Trophoblast cell (in vitro differentiated cells and primary cell): ENCODE measurements around the gene PIK3R5.

Source experiments
- DNase-seq, 2 donors: peaks; one replicate each; pipeline ENCODE4 v3.0.0-alpha.2; 2016
- H2AFZ ChIP-seq: 2 replicates; pipeline ENCODE4 v1.6.1; 2013; ENCODE audit warnings: low read length, moderate library complexity, mild to moderate bottlenecking; ENCODE audit not compliant: insufficient read depth, poor library complexity
- H2AK5ac ChIP-seq: 2 replicates; pipeline ENCODE4 v1.6.1; 2013; ENCODE audit warnings: mild to moderate bottlenecking, low read length
- H2BK120ac ChIP-seq: 2 replicates; pipeline ENCODE4 v1.6.1; 2013; ENCODE audit warnings: low read length, mild to moderate bottlenecking, moderate library complexity; ENCODE audit not compliant: insufficient read depth, poor library complexity
- H2BK12ac ChIP-seq: 2 replicates; pipeline ENCODE4 v1.6.1; 2013; ENCODE audit warnings: mild to moderate bottlenecking, low read length, moderate library complexity
- H2BK5ac ChIP-seq: 2 replicates; pipeline ENCODE4 v1.6.1; 2013; ENCODE audit warnings: low read length, low read depth, moderate library complexity, mild to moderate bottlenecking; ENCODE audit not compliant: poor library complexity
- H3K14ac ChIP-seq: 2 replicates; pipeline ENCODE4 v1.6.1; 2013; ENCODE audit warnings: mild to moderate bottlenecking, low read length
- H3K18ac ChIP-seq: 2 replicates; pipeline ENCODE4 v1.6.1; 2013; ENCODE audit warnings: mild to moderate bottlenecking, low read length
- H3K23ac ChIP-seq: 2 replicates; pipeline ENCODE4 v1.6.1; 2013; ENCODE audit warnings: low read length
- H3K27ac ChIP-seq: 2 replicates; pipeline ENCODE4 v1.5.1; 2013; ENCODE audit warnings: low read depth, mild to moderate bottlenecking, inconsistent platforms, low read length, moderate library complexity
- H3K27me3 ChIP-seq: 2 replicates; pipeline ENCODE4 v1.6.1; 2013; ENCODE audit warnings: inconsistent platforms, mild to moderate bottlenecking, low read length, moderate library complexity; ENCODE audit not compliant: insufficient read depth
- H3K36me3 ChIP-seq, 2 experiments: 1 replicate in 1 of 2; 2 replicates in 1 of 2; pipeline ENCODE4 v1.6.1; 2013; ENCODE audit warnings: low read length in 2 of 2, mild to moderate bottlenecking in 2 of 2, moderate library complexity in 1 of 2; ENCODE audit not compliant: insufficient read depth in 2 of 2, control insufficient read depth in 1 of 2
- H3K4ac ChIP-seq: 2 replicates; pipeline ENCODE4 v1.6.1; 2013; ENCODE audit warnings: low read depth, mild to moderate bottlenecking, low read length, moderate library complexity
- H3K4me1 ChIP-seq, 2 experiments: 1 replicate in 1 of 2; 2 replicates in 1 of 2; pipeline ENCODE4 v1.6.1; 2013; ENCODE audit warnings: low read length in 2 of 2, mild to moderate bottlenecking in 2 of 2, moderate library complexity in 1 of 2; ENCODE audit not compliant: insufficient read depth in 2 of 2, control insufficient read depth in 1 of 2
- H3K4me2 ChIP-seq: 2 replicates; pipeline ENCODE4 v1.6.1; 2013; ENCODE audit warnings: inconsistent platforms, mild to moderate bottlenecking, low read length, moderate library complexity
- H3K4me3 ChIP-seq: 2 replicates; pipeline ENCODE4 v1.5.1; 2013; ENCODE audit warnings: mild to moderate bottlenecking, low read depth, low read length, inconsistent platforms
- H3K79me1 ChIP-seq: one replicate; pipeline ENCODE4 v1.6.1; 2013; ENCODE audit warnings: low read length
- H3K79me2 ChIP-seq: 2 replicates; pipeline ENCODE4 v1.6.1; 2013; ENCODE audit warnings: low read length, mild to moderate bottlenecking; ENCODE audit not compliant: control insufficient read depth, insufficient read depth, poor library complexity
- H3K9ac ChIP-seq: 2 replicates; pipeline ENCODE4 v1.6.1; 2013; ENCODE audit warnings: mild to moderate bottlenecking, low read length
- H3K9me3 ChIP-seq: 2 replicates; pipeline ENCODE4 v1.6.1; 2013; ENCODE audit warnings: low read depth, mild to moderate bottlenecking, control low read depth, inconsistent platforms, low read length; ENCODE audit not compliant: insufficient read depth
- H4K12ac ChIP-seq: 2 replicates; pipeline ENCODE4 v1.6.1; 2013; ENCODE audit warnings: low read depth, mild to moderate bottlenecking, low read length, moderate library complexity
- H4K8ac ChIP-seq: 2 replicates; pipeline ENCODE4 v1.6.1; 2013; ENCODE audit warnings: low read depth, mild to moderate bottlenecking, low read length, moderate library complexity
- H4K91ac ChIP-seq: one replicate; pipeline ENCODE4 v1.6.1; 2013; ENCODE audit warnings: low read depth, mild to moderate bottlenecking, low read length, moderate library complexity
- WGBS: extraction: QIAGEN DNeasy Blood & Tissue Kit; methylation state at CpG from one replicate; pipeline ENCODE4 v1.1.7; 2013; ENCODE audit warnings: missing lambda C conversion rate; ENCODE audit not compliant: insufficient read length, insufficient coverage; ENCODE audit errors: extremely low coverage; 5-methylcytosine and 5-hydroxymethylcytosine counted together

PIK3R5 gene

DNA sequence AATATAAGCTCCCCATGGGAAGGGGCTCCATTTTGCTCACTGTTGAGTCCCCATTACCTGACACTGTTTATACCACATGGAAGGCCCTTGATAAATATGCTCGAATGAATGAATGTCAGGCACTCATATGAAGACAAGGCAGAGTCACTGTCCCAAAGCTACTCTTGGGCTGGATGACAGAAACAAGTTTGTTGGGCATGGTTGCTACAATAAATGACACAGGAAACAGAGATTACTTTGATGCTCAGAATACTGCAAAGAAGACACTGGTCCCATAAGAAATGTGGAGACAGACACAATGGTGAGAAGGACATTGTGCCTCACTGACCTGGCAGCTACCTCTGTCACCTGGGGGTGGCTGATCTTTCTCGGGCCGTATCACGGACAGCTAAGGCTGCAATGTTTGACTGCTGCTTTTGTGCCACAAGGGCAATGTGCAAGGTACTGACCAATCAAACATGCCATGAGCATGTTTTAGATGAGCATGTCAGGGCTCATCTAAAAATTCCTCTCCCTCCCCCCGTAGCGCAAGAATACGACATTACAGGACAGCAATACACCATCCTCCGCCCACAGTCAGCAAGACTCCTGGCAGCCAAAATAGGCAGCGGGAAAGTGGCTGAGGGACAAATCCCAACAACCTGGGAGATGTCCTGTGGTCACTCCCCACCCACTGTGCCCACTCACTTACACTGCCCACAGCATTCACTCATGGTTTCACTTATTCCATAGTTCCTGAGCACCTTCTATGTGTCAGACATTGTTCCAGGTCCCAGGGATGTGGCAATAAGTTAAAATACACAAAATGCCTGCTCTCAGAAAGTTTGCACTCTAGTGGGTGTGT is 103.1 kb downstream of the PIK3R5 start:
- Histone ChIP-seq H3K79me2 (no peaks in the 10 kb centered on the region), H3K4ac (no peak overlapping the region), H4K8ac (no peak overlapping the region), H2BK120ac (no peak overlapping the region), H3K79me1 (no peaks in the 10 kb centered on the region), H2AFZ (no peak overlapping the region), H3K9ac (no peak overlapping the region), H3K18ac (no peak overlapping the region), H2BK12ac (no peak overlapping the region), H2AK5ac (no peak overlapping the region), H3K27me3 (no peaks in the 10 kb centered on the region), H3K4me2 (no peak overlapping the region), H3K14ac (no peak overlapping the region), H2BK5ac (no peak overlapping the region), H3K27ac (no peak overlapping the region), H3K36me3 (no peaks in the 10 kb centered on the region), H3K4me3 (no peak overlapping the region), H3K4me1 (peaks cover 2% of the 10 kb centered on the region in 2 experiments), H3K9me3 (no peaks in the 10 kb centered on the region), H4K91ac (no peak overlapping the region), H4K12ac (no peak overlapping the region), H3K23ac (no peak overlapping the region)
- DNase-seq = no peak
- no CpG with 5 or more reads among the region's 9 CpGs for WGBS

DNA sequence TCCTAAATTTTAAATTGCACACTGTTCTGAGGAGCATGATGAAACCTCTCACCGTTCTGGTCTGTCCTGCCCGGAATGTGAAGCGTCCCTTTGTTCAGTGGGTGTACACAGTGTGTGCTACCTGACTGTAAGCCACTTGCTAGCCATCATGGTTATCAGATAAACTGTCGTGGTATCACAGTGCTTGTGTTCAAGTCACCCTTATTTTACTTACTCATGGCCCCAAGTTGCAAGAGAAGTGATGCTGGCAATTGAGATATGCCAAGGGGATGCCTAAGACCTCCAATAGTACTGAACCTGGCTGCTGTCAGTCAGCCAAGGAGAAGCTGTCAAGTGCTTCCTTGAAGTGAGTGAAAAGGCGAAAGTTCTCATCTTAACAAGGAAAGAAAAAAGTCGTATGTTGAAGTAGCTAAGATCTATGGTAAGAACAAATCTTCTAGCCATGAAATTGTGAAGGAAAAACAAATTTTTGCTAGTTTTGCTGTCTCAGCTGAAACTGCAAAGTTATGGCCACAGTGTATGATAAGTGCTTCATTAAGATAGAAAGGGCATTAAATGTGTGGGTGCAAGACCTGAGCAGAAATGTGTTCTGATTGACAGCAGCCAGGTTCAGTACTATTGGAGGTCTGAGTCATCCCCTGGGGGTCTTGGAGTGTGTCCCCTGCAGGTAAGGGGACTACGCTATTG is 103.9 kb downstream of the PIK3R5 start:
- Histone ChIP-seq H4K8ac (no peak overlapping the region), H3K27me3 (no peaks in the 10 kb centered on the region), H3K18ac (no peak overlapping the region), H2BK5ac (no peak overlapping the region), H2AFZ (no peak overlapping the region), H3K4ac (no peak overlapping the region), H2BK12ac (no peak overlapping the region), H3K36me3 (no peaks in the 10 kb centered on the region), H3K4me1 (peaks cover 2 to 5% of the 10 kb centered on the region in 2 experiments), H3K27ac (no peak overlapping the region), H4K12ac (no peak overlapping the region), H3K79me2 (no peaks in the 10 kb centered on the region), H3K79me1 (no peaks in the 10 kb centered on the region), H3K14ac (no peak overlapping the region), H2AK5ac (no peak overlapping the region), H3K23ac (no peak overlapping the region), H2BK120ac (no peak overlapping the region), H3K9ac (no peak overlapping the region), H3K4me3 (no peak overlapping the region), H4K91ac (no peak overlapping the region), H3K4me2 (no peak overlapping the region), H3K9me3 (no peaks in the 10 kb centered on the region)
- DNase-seq = no peak
- no CpG with 5 or more reads among the region's 7 CpGs for WGBS

DNA sequence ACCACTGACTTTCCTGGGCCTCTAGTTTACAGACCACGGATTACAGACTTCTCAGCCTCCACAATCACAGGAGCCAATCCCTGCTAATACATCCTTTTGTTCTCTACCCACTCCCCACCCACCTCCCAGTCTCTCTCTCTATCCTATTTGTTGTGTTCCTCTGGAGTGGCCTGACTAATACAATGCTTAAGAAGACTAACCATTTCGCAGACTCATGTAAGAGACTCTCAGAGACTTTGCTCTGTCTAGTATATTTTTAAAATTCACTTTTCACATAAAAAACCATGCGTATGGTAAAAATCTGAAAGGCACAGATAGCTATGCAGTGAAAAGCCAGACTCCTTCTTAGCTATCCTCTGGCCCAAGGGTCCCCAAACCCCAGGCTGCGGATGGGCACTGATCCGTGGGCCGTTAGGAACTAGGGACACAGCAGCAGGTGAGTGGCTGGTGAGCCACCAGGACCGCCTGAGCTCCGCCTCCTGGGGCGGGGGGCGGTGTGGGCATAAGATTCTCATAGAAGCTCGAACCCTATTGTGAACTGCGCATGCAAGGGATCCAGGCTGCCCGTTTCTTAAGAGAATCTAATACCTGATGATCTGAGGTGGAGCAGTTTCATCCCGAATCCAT is 105.6 kb downstream of the PIK3R5 start:
- Histone ChIP-seq H3K18ac (no peak overlapping the region), H3K9me3 (no peaks in the 10 kb centered on the region), H2BK12ac (no peak overlapping the region), H2AFZ (no peak overlapping the region), H3K4ac (no peak overlapping the region), H3K27me3 (no peaks in the 10 kb centered on the region), H2AK5ac (no peak overlapping the region), H2BK5ac (no peak overlapping the region), H3K36me3 (no peaks in the 10 kb centered on the region), H3K9ac (no peak overlapping the region), H3K14ac (no peak overlapping the region), H3K4me1 (peaks cover 2 to 3% of the 10 kb centered on the region in 2 experiments), H4K91ac (no peak overlapping the region), H3K27ac (no peak overlapping the region), H4K12ac (no peak overlapping the region), H3K79me1 (no peaks in the 10 kb centered on the region), H2BK120ac (no peak overlapping the region), H3K23ac (no peak overlapping the region), H3K4me2 (no peak overlapping the region), H3K4me3 (no peak overlapping the region), H3K79me2 (no peaks in the 10 kb centered on the region), H4K8ac (no peak overlapping the region)
- no peak for DNase-seq
- WGBS = no CpG with 5 or more reads among the region's 14 CpGs

DNA sequence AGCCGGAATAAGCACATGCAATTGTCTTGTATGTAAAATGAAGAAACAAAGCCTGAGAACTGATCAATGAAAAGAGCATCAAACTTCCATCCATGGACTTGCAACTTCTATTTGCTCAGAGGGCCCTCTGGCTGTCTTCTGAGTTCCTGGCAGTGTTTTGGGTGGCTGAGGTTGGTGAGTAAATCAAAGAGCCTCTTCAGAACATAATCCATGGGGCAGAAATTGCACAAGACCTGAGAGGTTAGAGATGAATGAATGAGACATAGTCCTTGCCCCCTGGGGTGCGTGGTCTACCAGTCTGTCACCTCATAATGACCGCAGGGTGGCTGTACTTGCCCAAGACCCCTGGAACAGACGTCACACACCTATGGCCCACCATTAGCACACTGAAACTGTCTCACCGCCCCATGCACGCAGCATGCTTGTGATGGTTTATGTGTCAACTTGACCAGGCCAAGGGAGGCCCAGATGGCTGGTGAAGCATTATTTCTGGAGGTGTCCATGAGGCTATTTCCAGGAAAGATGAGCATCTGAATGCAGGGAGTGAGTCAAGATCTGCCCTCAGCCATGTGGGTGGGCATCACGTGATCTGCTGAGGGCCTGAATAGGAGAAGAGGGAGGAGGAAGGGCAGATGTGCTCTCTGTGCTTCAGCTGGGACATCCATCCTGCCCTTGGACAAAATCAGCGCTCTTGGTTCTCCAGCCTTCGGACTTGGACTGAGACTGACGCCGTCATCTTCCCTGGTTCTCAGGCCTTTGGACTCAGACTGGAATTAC is 106.3 kb downstream of the PIK3R5 start:
- no peak overlapping the region for H2BK5ac ChIP-seq
- no peak overlapping the region for H4K8ac ChIP-seq
- H3K27ac ChIP-seq = no peak overlapping the region
- H3K23ac ChIP-seq = no peak overlapping the region
- H2BK120ac ChIP-seq = no peak overlapping the region
- no peaks in the 10 kb centered on the region for H3K36me3 ChIP-seq
- H3K4me1 ChIP-seq = peaks cover 2 to 3% of the 10 kb centered on the region in 2 experiments
- no peak overlapping the region for H4K91ac ChIP-seq
- no peak overlapping the region for H3K14ac ChIP-seq
- no peak overlapping the region for H2BK12ac ChIP-seq
- H3K18ac ChIP-seq = no peak overlapping the region
- H3K4ac ChIP-seq = no peak overlapping the region
- H3K79me1 ChIP-seq = no peaks in the 10 kb centered on the region
- no peak overlapping the region for H3K4me2 ChIP-seq
- H3K4me3 ChIP-seq = no peak overlapping the region
- no CpG with 5 or more reads among the region's 11 CpGs for WGBS
- no peak overlapping the region for H2AK5ac ChIP-seq
- H4K12ac ChIP-seq = no peak overlapping the region
- DNase-seq = peak; percentile 62 to 73
- no peaks in the 10 kb centered on the region for H3K9me3 ChIP-seq
- no peaks in the 10 kb centered on the region for H3K27me3 ChIP-seq
- H3K79me2 ChIP-seq = no peaks in the 10 kb centered on the region
- no peak overlapping the region for H2AFZ ChIP-seq
- H3K9ac ChIP-seq = no peak overlapping the region
